HTERT RPE-1 (cell line): ENCODE measurements around the gene MYB.

ENCODE experiments used
- in situ Hi-C: fragments of 300-500 bp; cut with MboI; formaldehyde crosslinking; loops from 4 replicates; pipeline ENCODE4 v1.14.3; 2020; ENCODE audit warnings: low sequenced_read_pairs

Gene MYB

DNA sequence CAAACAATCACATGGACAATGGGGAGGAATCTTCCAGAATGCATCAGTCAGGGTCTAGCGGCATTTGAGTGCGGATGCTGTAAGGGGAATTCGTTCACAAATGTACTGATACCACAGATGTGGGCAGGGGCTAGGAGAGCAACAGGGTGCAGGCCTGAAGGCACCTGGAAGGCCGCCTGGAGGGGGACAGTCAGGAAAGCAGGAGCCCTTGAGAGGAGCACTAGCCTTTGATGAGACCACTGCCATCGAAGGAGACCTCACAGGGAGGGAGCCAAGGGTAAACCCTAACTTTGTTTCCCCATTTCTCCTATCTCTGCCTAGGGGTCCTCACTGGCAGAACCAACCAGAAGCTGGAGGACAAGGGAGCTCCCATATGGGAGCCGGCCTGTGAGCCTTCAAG, 38.2 kb downstream of the MYB start:
- in situ Hi-C loops = no loop called here

DNA sequence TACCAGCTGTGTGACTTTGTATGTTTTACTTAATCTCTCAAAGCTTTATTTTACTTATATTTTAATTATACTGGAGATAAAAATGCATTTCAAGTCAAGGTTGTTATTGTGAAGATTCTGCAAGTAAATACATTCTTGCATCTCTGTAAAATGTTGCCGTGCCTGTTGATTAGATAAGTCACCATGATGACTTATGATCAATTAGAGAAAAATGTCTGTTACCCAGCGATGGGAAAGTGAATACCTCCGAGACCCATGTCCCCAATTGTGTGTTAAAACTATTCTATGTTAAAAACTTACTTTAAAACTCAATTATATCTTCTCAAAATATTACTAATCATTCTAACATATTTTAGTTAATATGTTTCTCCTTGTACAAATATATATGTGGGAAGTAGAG, 39.9 kb downstream of the MYB start:
- in situ Hi-C loops = no loop called here

DNA sequence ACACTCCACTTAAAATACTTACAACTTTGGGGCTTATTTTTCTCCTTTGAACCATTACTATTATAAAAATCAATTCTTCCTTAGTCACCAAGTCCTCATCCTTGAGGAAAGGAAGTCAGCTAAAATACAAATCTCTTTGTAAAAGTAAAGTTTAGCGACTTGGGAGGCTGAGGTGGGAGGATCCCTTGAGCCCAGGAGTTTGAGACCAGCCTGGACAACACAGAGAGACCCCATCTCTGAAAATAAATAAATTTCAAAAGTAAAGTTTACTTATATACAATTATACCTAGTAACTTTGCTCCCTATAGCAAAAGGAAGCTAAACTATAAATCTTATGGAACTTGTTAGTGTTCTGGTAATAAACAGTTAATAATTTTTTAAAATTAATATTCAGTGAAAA, 40.4 kb downstream of the MYB start:
- in situ Hi-C loops = no loop called here

DNA sequence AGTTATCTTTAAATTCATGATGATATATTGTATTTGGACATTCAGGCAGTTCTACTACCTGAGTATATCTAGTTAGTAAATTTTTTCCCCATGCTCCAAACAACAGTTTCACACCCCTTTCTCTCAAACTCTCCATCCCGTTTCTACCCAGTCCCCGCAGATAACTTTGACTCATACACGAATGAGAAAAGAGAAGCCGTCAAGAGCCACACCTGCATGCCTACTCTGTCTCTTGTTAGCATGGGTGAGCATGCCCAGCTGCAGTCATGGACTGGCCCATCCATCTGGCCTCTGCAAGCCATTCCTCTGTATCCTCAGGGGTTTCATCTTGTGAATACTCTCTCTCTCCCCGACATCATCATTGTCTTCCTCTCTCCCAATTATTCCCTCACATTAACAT, 41.5 kb downstream of the MYB start:
- in situ Hi-C loops = no loop called here

DNA sequence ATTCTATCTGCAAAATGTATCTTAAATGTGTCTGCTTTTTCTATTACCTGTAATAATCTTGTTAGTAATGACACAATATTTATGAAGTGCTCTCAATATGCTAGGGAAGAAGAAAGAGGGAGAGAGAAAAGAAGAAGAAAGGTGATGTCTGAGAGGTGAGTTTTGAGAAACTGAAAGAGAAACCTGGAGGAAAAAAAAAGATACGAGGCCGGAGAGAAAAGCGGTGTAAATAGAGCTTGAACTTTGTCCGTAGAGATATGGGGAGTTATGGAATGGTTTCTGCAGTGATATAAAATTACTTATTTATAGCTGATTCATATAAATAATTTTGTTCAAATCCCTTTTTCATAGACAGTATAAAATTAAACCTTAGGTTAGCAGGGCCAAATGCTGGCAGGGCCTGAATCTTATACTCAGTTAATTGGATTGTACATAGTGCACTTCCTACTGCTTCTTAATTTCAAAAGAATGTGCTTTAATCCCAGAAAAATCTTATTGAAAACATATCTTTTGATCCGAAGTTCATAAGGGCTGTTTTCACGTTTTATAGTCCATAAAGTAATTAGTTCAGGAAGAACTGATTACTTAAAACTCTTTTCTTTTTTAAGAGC, 43.0 kb downstream of the MYB start:
- in situ Hi-C loops = no loop called here

DNA sequence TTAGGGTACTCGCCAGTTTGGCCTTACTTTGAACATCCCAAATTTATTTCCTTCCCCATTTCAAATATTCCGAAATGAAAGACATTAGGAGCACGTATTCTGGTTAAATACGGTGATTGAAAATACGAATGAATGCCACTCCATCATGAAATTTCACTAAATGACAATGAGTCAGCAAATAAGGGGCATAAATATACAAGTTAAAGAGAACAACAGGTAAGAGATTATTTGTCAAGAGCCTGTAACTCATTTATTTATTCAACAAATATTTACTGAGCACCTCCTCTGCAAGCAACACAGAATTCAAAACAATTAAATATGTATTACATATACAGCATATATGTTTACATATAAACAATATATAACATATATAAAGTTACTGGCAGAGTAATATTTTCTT, 44.8 kb downstream of the MYB start:
- in situ Hi-C loops = no loop called here

DNA sequence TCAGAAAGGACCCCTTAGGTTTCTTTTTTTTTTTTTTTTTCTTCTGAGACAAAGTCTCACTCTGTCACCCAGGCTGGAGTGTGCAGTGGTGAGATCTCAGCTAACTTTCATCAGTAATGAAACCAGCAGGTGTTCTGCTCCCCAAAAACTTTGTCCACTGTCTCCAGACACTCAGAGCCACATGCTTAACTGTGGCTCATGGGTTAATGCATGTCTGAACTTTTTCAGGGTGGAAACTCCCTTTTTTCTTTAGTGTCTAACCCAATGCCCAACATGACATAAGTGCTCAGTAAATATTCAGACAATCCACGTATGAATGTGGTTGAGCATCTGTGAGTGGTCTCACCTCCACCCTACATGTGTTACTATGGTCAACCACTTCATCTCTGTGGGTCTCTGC, 45.4 kb downstream of the MYB start:
- in situ Hi-C loops = no loop called here

DNA sequence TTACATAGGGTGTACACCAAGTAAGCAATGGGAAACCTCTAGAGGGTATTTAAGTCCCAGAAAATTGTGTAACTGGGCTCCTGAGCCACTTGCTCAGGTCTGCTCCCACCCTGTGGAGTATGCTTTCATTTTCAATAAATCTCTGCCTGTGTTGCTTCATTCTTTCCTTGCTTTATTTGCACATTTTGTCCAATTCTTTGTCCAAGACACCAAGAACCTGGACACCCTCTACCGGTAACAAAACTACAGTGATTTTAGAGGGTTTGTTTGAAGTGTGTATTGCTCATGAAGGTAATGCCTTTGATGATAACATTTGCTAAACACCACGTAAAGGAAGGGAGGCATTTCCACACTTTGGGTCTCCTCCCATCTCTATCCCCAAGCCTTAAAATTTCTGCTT, 46.2 kb downstream of the MYB start:
- in situ Hi-C loops = no loop called here

DNA sequence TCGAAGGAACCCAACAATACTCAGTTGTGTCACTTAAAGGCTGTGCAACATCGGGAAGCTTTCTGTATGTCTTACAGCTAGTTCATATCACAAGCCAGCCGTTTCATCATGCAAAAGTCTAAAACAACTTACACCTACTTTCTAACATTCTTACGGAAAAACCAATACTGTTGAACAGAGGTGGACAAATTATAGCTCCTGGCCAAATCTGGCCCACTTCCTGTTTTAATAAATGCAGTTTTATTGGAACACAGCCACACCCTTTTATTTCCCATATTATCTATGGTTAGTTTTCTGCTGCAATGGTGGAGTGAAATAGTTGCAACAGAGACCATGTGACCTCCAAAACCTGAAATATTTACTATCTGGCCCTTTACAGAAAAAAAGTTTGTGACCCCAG, 46.6 kb downstream of the MYB start:
- in situ Hi-C loops = no loop called here

DNA sequence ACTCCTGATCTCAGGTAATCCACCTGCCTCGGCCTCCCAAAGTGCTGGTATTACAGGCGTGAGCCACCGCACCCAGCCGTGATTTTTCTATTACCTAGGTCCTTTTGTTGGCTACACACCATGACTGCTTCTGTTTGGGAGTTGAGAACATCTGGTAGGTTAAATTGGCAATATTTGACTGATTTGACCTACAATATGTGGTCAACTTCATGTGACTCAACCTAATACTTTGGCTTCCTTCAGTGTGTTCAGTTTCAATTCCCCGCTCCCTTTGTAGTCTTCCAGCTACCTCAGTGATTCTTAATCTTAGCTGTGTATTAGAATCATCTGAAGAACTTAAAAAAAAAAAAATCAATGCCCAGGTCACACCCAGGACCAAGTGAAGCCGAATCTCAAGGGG, 47.4 kb downstream of the MYB start:
- in situ Hi-C loops = no loop called here

DNA sequence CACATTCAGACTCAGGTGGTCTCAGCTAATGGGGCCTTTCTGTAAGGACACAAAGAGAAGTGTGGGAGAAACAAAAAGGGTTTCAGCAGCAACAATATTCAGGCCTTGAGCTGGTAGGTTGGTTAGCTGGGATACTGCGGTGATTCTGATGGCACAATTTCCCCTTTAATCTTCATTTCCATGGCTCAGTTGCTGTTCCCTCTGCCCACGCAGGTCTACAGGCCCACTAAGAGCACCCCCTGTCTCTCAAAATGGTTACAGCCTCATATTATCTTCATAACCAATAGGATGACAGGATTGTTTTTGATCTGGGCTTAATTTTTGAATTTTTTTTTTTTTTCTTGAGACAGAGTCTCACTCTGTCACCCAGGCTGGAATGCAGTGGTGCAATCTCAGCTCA, 48.9 kb downstream of the MYB start:
- in situ Hi-C loops = no loop called here

DNA sequence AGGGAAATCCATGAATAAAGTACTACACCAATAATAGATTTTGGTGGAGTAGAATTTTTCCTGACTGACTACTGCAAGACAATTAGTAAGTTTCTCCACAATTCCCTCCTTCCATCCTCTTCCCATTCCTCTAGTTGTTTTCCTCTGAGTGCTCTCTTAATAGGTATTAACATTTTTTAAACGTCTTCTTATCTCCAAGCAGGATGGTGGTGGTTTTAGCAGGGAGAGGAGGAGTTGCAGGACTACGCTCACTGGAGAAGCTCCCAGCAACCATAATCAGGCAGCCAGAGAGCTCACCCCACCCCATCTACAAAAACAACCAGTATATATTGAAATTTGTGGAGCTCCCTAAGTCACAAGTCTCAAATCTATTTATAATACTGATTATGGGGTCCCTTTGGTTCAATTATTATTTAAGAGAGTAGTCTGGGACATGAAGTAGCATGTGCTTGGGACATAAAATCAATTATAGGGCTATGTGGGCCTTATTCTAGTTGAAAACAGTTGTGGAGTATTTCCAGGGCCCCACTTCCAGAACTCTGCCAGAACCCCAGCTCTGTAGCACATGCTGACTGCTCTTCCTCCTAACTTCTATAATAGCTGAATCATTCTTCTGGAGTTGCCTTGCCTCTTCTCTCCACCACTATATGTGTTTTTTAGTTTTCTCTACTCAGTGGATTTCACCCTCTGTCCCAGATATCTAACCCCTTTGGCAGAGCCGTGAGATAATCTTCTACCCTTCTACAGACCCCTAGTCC, 49.8 kb downstream of the MYB start:
- in situ Hi-C loops = no loop called here

DNA sequence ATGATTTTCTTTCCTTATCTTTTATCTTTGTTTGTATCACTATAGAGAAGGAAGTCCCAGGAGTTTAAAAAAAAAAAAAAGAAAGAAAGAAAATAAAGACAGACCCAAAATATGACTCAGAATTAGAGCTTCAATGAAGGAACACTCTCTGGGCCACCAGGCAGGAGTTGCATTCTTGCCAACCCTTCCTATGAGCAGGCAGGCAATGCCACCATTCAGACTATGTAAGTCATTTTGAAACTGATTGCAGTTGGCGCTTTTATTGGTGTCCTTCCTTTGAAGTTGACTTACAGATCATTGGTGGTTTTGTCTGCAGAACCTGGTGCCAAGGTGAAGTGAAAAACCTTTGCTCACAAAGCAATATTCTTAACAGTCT, 50.3 kb downstream of the MYB start:
- in situ Hi-C loops = no loop called here

DNA sequence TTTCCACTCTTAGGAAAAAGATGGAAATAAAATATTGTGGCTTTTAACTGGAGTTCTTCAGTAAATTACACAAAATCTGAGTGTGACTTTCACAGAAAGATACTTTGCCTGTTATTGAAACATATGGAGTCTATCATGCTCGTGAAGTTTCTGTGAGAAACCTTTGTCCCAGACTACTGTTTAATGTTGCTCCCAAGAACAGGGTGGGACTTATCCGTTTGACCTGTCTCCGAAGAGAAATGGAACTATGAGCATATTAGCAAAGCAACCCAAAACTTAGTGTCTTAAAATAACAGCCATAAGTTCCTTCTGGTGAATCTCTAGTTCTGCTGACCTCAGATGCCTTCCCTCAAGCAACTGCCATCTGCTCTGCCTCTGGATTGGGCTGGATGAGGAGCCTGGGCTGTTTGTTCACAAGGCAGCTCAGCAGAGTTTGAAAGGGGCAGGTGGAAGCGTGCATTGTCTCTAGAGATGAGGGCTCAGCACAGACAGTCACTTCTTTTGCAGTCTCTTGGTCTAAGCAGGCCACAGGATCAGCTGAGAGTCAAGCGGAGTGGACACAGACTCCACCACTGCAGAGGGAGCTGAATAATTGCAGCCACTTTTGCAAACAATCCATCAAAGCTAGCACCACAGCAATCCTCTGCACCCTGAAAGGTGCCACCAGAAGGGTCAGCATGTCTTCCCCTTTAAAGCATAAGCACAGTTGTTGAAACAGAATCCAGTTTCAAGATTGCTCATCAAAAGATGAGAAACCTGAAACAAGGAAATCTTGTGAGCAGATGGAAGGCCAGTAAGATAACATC, 52.8 kb downstream of the MYB start:
- in situ Hi-C loops = no loop called here

DNA sequence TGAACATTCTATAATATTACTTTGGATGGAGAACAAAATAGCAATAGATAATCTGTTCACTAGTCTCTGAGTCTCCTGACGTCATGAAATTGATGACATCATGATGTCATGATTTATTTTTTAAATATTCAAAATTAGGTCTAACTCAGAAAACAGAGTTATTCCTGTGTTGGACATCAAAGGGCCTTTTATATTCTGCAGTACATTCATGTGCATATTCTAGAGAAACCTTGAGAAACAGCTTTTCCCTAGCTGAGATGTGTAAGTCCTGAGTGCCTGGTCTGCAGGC, 53.3 kb downstream of the MYB start:
- in situ Hi-C loops = no loop called here

DNA sequence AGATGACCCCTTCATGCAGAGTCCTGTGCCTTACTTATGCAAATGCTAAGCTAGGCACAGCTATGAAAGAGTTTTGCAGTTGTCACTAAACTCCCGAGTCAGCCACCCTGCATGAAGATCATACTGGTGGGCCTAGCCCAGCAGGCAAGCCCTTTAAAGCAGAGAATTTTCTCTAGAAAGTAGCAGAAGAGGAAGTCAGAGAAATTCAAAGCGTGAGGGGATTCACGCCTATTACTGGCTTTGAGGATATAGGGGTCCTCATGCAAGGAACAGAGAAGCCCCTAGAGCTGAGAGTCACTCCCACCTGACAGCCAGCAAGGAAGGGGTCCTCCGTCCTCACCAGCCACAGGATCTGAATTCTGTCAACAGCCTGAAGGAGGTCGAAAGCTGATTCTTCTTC, 54.6 kb downstream of the MYB start:
- in situ Hi-C loops = no loop called here

DNA sequence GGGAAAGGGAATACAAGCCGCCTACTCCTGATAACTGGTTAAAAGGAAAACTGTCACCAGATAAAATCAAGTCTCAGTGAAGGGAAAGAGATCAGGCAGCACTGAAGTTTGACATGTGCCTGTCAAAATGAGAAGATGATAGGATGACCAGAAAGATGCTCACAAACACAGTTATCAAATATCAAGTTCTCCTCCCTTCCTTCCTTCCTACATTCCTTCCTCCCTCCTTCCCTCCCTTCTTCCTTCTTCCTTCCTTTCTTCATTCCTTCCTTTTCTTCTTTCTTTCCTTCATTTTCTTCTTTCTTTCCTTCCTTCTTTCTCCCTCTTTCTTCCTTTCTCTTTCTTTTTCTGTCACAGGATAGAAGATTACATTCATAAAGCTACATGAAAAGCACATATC, 55.2 kb downstream of the MYB start:
- in situ Hi-C loops = no loop called here

DNA sequence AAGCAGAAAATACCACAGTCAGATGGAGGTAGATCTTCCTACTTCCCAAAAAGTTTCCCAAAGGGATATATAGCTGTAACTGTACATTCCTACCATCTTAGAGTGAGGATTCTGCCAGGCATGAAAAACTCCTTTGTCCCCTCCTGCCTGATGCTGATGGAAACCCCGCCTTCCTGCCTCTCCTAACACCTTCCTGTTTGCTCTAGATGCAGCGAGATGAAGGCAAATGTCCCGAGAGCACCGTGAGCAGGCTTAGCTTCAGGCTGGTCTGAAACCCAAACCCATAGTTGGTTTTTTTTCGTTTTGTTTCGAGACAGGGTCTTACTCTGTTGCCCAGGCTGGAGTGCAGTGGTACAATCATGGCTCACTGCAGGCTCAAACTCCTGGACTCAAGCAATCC, 55.6 kb downstream of the MYB start:
- in situ Hi-C loops = no loop called here

DNA sequence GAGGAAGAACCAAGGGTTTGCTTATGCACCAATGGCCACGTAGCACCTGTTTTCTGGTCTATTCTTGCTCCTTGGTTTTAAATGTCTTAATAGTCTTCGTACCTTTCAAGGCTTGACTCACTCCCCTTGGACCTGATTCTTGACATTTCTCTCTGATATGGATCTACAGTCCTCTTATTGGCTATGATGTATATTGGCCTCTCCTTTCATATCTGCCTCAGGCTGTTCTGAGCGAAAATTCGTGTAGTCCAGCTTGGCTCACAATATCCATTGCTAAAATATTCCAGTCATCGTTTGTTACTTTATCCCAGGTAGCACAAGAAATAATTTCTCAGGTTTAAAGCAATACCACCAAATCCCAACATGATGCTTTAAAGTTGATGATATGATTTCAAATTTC, 59.6 kb downstream of the MYB start:
- in situ Hi-C loops = no loop called here

DNA sequence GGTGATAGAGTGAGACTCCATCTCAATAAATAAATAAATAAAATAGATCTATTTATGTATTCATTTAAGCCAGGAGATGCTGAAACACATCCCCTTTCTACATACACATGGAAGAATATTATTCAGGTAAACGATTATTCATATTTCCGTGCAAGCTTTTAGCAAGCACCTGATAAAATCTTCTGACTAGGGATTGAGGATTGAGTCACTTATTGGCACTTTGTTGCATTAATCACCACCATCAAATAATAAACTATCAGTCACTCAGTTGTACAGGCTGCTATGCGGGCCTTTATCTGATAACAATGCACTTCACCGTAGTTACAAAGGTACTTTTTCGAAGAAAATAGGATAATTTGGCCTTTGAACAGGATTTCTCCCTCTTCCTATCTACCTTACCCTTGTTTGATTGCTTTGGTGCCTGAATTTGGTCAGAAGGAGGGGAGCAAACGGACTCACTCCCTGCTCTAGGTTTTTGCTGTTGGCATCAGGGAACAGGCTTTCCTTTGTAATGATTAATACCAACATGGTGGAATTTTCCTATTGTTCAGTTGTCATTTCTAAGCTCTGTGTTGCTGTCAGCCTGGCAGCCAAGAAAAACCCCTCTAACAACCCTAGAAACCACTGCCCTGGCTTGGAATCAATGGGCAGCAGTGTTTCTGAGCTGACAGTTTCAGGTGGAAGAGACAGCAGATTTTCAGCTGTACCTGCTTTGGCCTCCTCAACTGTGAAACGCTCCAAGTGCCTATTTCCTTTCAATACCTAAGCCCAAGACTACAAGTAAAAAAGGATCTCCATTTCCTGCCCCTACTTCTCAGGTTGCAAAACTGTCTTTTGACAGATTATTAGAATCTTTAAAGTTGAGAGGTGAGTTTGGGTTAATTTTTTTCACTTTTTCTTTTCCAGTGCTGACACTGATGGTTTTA, 63.0 kb downstream of the MYB start:
- in situ Hi-C loops = no loop called here

DNA sequence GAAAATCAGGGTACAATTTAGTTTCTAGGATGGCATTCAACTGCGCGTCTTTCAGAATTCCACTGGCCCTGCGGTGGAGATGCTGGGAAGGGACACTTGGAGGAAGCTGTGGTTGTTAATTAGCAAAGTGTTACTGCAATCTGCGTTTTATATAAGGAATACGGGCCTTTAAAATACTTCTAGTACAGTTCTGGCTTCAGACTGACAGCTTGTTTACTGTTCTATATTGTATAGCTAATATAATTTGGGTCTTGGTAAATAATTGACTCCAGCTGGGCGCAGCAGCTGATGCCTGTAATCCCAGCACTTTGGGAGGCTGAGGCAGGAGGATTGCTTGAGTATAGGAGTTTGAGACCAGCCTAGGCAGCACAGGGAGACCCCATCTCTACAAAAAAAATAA, 63.7 kb downstream of the MYB start:
- in situ Hi-C loops = no loop called here
